WTC11 (cell line): ENCODE results near the gene KAZN. TPM values are rescaled to one million over a fixed set of nuclear protein-coding genes. Genes with fewer than 3 reads are reported as not detected.

ENCODE experiments used
- ATAC-seq: fragments of 200-7000 bp; cut with Tn5 transposase; 2 replicates; pipeline ENCODE4 v1.10.0; 2021; ENCODE audit warnings: mild to moderate bottlenecking, moderate library complexity
- CTCF ChIA-PET: fragments of 300-600 bp; sonication (Branson Sonifier 250); formaldehyde crosslinking; loops from one replicate; lab custom pipeline; 2021; ENCODE audit warnings: antibody characterized with exemption; lab: Charles Lee
- POLR2A ChIA-PET: fragments of 350-600 bp; sonication (Branson Sonifier 250); formaldehyde crosslinking; loops from one replicate; lab custom pipeline; 2021; ENCODE audit warnings: antibody characterized with exemption; lab: Charles Lee
- DNase-seq: peaks from one replicate; pipeline ENCODE4 v3.0.0; 2021; ENCODE audit warnings: low spot score
- H3K27ac Mint-ChIP-seq: 2 replicates; pipeline ENCODE4 v1.8.0; 2021; ENCODE audit warnings: mixed read lengths
- H3K27me3 Mint-ChIP-seq: 2 replicates; pipeline ENCODE4 v1.8.0; 2021; ENCODE audit warnings: low read depth, mild to moderate bottlenecking, moderate library complexity, mixed read lengths
- H3K36me3 Mint-ChIP-seq: 2 replicates; pipeline ENCODE4 v1.8.0; 2021; ENCODE audit warnings: mixed read lengths
- H3K4me1 Mint-ChIP-seq: 2 replicates; pipeline ENCODE4 v1.8.0; 2022; ENCODE audit warnings: mixed read lengths
- H3K4me3 Mint-ChIP-seq: 2 replicates; pipeline ENCODE4 v1.8.0; 2021; ENCODE audit warnings: mild to moderate bottlenecking, moderate library complexity, mixed read lengths
- H3K9me3 Mint-ChIP-seq: 2 replicates; pipeline ENCODE4 v1.8.0; 2021; ENCODE audit warnings: mixed read lengths
- AFF4 ChIP-seq: sonication (generic); formaldehyde crosslinking; IDR thresholded peaks from 2 replicates; pipeline ENCODE4 v1.8.1; 2023; ENCODE audit warnings: mild to moderate bottlenecking, missing genetic modification reagents, borderline replicate concordance
- CBFB ChIP-seq: sonication (generic); formaldehyde crosslinking; IDR thresholded peaks from 2 replicates; pipeline ENCODE4 v1.8.1; 2022; ENCODE audit warnings: mild to moderate bottlenecking, low read depth, missing genetic modification reagents
- EMX1 ChIP-seq: fragments of 250-450 bp; sonication (Bioruptor Pico); IDR thresholded peaks from 2 replicates; pipeline ENCODE4 v1.8.0; 2021; ENCODE audit warnings: mild to moderate bottlenecking
- ETV6 ChIP-seq: sonication (generic); formaldehyde crosslinking; IDR thresholded peaks from 2 replicates; pipeline ENCODE4 v1.8.1; 2022; ENCODE audit warnings: mild to moderate bottlenecking, missing genetic modification reagents
- FOXJ3 ChIP-seq: sonication (generic); formaldehyde crosslinking; IDR thresholded peaks from 2 replicates; pipeline ENCODE4 v1.9.0; 2021; ENCODE audit warnings: missing genetic modification reagents, mild to moderate bottlenecking, borderline replicate concordance
- HMGA2 ChIP-seq: fragments of 250-450 bp; sonication (Bioruptor Pico); IDR thresholded peaks from 2 replicates; pipeline ENCODE4 v1.4.0; 2021; ENCODE audit warnings: mild to moderate bottlenecking, moderate library complexity
- JAZF1 ChIP-seq: fragments of 250-450 bp; sonication (Bioruptor Pico); IDR thresholded peaks from 2 replicates; pipeline ENCODE4 v1.9.0; 2021; ENCODE audit warnings: moderate library complexity, mild to moderate bottlenecking, inconsistent platforms
- JUN ChIP-seq: sonication (generic); formaldehyde crosslinking; IDR thresholded peaks from 2 replicates; pipeline ENCODE4 v1.8.0; 2023; ENCODE audit warnings: mild to moderate bottlenecking, missing genetic modification reagents
- PRDM15 ChIP-seq: sonication (generic); formaldehyde crosslinking; IDR thresholded peaks from 2 replicates; pipeline ENCODE4 v1.8.0; 2022; ENCODE audit warnings: missing genetic modification reagents
- TEAD1 ChIP-seq: sonication (generic); formaldehyde crosslinking; IDR thresholded peaks from 2 replicates; pipeline ENCODE4 v1.8.0; 2022; ENCODE audit warnings: mild to moderate bottlenecking, missing genetic modification reagents
- ZBTB21 ChIP-seq: sonication (generic); formaldehyde crosslinking; IDR thresholded peaks from 2 replicates; pipeline ENCODE4 v1.8.1; 2023; ENCODE audit warnings: mild to moderate bottlenecking, missing genetic modification reagents, borderline replicate concordance
- ZNF671 ChIP-seq: fragments of 250-450 bp; sonication (Bioruptor Pico); IDR thresholded peaks from 2 replicates; pipeline ENCODE4 v1.8.0; 2021; ENCODE audit warnings: mild to moderate bottlenecking
- total RNA-seq: library from RNA; stranded (reverse); gene quantifications from 3 replicates; pipeline ENCODE4 v1.2.3, GENCODE V29; 2021
- TF ChIP-seq, protein P1 (sequence below): sonication (generic); formaldehyde crosslinking; IDR thresholded peaks from 2 replicates; pipeline ENCODE4 v1.8.1; 2023; ENCODE audit warnings: mild to moderate bottlenecking, moderate library complexity, missing genetic modification reagents
- TF ChIP-seq, protein P2 (sequence below): fragments of 250-450 bp; sonication (Bioruptor Pico); IDR thresholded peaks from 2 replicates; pipeline ENCODE4 v2.1.2; 2022; ENCODE audit warnings: mild to moderate bottlenecking, moderate library complexity
- TF ChIP-seq, protein P3 (sequence below): fragments of 250-450 bp; sonication (Bioruptor Pico); IDR thresholded peaks from 2 replicates; pipeline ENCODE4 v1.9.0; 2021; ENCODE audit warnings: mild to moderate bottlenecking
- TF ChIP-seq, protein P4 (sequence below): sonication (generic); formaldehyde crosslinking; conservative IDR thresholded peaks from 2 replicates; pipeline ENCODE4 v1.8.1; 2023; ENCODE audit warnings: mild to moderate bottlenecking, low read depth, missing genetic modification reagents, moderate library complexity
- TF ChIP-seq, protein P5 (sequence below): fragments of 250-450 bp; sonication (Bioruptor Pico); conservative IDR thresholded peaks from 2 replicates; pipeline ENCODE4 v1.9.0; 2021; ENCODE audit warnings: mild to moderate bottlenecking

KAZN gene
- total RNA-seq, 1 experiment from 2014 or later, result 19.9 TPM

DNA sequence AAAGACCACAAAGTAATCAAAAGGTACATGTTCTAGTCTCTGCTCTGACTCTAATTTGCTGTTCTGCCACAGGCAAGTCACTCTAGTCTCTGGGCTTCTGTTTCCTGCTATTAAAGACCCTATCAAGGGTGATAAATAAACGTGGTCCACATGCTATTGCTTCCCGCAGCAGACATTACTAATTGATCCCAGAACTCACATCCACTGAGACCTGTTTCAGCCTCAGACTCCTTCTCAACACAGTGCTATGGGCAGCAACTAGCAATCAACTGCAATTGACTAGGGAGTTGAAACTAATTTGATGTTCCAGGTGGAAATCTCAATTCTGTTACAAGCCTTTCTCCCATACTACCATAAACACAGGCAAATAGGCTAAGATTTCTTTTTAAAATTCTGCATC lies 150.5 kb downstream of the KAZN start (continued):
- TF ChIP-seq, protein P1, sequence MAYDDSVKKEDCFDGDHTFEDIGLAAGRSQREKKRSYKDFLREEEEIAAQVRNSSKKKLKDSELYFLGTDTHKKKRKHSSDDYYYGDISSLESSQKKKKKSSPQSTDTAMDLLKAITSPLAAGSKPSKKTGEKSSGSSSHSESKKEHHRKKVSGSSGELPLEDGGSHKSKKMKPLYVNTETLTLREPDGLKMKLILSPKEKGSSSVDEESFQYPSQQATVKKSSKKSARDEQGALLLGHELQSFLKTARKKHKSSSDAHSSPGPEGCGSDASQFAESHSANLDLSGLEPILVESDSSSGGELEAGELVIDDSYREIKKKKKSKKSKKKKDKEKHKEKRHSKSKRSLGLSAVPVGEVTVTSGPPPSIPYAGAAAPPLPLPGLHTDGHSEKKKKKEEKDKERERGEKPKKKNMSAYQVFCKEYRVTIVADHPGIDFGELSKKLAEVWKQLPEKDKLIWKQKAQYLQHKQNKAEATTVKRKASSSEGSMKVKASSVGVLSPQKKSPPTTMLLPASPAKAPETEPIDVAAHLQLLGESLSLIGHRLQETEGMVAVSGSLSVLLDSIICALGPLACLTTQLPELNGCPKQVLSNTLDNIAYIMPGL (CRISPR knock-in tag), result no peak
- TF ChIP-seq ETV6 (CRISPR knock-in tag) (no peak), TEAD1 (CRISPR knock-in tag) (no peak), JUN (CRISPR knock-in tag) (no peak), AFF4 (CRISPR knock-in tag) (no peak), FOXJ3 (CRISPR knock-in tag) (no peak), PRDM15 (no peak), JAZF1 (CRISPR knock-in tag) (no peak)
- TF ChIP-seq, protein P2, sequence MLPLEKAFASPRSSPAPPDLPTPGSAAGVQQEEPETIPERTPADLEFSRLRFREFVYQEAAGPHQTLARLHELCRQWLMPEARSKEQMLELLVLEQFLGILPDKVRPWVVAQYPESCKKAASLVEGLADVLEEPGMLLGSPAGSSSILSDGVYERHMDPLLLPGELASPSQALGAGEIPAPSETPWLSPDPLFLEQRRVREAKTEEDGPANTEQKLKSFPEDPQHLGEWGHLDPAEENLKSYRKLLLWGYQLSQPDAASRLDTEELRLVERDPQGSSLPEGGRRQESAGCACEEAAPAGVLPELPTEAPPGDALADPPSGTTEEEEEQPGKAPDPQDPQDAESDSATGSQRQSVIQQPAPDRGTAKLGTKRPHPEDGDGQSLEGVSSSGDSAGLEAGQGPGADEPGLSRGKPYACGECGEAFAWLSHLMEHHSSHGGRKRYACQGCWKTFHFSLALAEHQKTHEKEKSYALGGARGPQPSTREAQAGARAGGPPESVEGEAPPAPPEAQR (CRISPR knock-in tag), result no peak
- TF ChIP-seq, protein P3, sequence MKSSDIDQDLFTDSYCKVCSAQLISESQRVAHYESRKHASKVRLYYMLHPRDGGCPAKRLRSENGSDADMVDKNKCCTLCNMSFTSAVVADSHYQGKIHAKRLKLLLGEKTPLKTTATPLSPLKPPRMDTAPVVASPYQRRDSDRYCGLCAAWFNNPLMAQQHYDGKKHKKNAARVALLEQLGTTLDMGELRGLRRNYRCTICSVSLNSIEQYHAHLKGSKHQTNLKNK (CRISPR knock-in tag), result no peak
- TF ChIP-seq, protein P4, sequence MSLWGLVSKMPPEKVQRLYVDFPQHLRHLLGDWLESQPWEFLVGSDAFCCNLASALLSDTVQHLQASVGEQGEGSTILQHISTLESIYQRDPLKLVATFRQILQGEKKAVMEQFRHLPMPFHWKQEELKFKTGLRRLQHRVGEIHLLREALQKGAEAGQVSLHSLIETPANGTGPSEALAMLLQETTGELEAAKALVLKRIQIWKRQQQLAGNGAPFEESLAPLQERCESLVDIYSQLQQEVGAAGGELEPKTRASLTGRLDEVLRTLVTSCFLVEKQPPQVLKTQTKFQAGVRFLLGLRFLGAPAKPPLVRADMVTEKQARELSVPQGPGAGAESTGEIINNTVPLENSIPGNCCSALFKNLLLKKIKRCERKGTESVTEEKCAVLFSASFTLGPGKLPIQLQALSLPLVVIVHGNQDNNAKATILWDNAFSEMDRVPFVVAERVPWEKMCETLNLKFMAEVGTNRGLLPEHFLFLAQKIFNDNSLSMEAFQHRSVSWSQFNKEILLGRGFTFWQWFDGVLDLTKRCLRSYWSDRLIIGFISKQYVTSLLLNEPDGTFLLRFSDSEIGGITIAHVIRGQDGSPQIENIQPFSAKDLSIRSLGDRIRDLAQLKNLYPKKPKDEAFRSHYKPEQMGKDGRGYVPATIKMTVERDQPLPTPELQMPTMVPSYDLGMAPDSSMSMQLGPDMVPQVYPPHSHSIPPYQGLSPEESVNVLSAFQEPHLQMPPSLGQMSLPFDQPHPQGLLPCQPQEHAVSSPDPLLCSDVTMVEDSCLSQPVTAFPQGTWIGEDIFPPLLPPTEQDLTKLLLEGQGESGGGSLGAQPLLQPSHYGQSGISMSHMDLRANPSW, result no peak

GRCh38 chr1:14750490-14750889 lies 152.0 kb downstream of the KAZN start:
- Mint-ChIP-seq H3K9me3 (peaks cover 20% of the 10 kb centered on the region), H3K4me3 (no peak overlapping the region), H3K27ac (no peak overlapping the region), H3K27me3 (no peaks in the 10 kb centered on the region; the same call in 1 of the 2 replicates), H3K36me3 (peaks cover 4% of the 10 kb centered on the region; the same call in 1 of the 2 replicates), H3K4me1 (peaks cover 13% of the 10 kb centered on the region)
- ChIA-PET POLR2A (no interaction called here), CTCF (interaction anchor here (0.6 to 1.2 kb wide), 3 partner anchors 21 to 1650 kb away, joined by 3 read pairs; no protein-coding TSS in a partner anchor)
- no peak for ATAC-seq
- no peak for DNase-seq
- TF ChIP-seq ZNF671, result no peak
- no peak for TF ChIP-seq EMX1 (CRISPR knock-in tag)
- TF ChIP-seq HMGA2, result no peak
- no peak for TF ChIP-seq ZBTB21 (CRISPR knock-in tag)
- TF ChIP-seq, protein P4, result no peak
- TF ChIP-seq CBFB (CRISPR knock-in tag), result no peak
- TF ChIP-seq, protein P5, sequence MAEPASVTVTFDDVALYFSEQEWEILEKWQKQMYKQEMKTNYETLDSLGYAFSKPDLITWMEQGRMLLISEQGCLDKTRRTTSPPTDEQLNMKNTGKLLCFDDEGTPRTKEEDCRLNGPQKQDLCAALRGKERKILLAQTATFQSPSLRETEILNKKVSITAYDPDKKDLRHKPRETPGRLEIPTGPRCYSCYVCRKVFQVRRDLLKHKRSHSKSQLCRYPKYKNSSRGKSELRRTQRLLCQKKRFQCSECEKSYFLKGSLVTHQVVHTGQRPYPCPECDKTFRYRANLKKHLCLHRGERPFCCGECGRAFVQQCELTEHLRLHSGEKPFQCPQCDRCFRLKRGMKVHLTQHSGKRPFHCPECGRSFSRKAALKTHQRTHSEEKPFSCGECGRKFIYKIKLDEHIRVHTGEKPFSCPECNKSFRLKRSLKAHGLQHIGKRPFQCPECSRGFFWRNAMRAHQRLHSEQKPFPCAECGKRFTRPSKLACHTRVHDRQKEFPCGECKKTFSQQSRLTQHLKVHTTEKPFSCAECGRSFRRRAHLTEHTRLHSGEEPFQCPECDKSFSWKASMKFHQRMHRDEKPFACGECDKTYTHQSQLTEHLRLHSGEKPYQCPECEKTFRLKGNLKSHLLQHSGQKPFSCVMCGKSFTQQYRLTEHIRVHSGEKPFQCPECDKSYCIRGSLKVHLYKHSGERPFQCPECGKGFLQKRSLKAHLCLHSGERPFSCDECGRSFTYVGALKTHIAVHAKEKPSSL (CRISPR knock-in tag), result no peak
